Mucosa of descending colon (tissue), 3 donors: Measurements from ENCODE around the gene TAGLN. TPM values are rescaled to one million over a fixed set of nuclear protein-coding genes. Genes with fewer than 3 reads are reported as not detected.

Experiments
- ATAC-seq: fragments of 200-7000 bp; cut with Tn5 transposase; one replicate; pipeline ENCODE4 v1.9.1; 2020; ENCODE audit warnings: mild to moderate bottlenecking, moderate library complexity
- DNase-seq, 3 donors: peaks; one replicate each; pipeline ENCODE4 v3.0.0-alpha.2; 2020
- H3K36me3 ChIP-seq: fragments of 200-600 bp; one replicate; pipeline ENCODE4 v1.8.0; 2021; ENCODE audit warnings: low read depth, mild to moderate bottlenecking
- H3K4me1 ChIP-seq: fragments of 200-600 bp; one replicate; pipeline ENCODE4 v1.8.0; 2021; ENCODE audit warnings: low read depth, mild to moderate bottlenecking
- H3K4me3 ChIP-seq: fragments of 200-600 bp; one replicate; pipeline ENCODE4 v1.8.0; 2021; ENCODE audit warnings: mild to moderate bottlenecking
- H3K9me3 ChIP-seq: fragments of 200-600 bp; one replicate; pipeline ENCODE4 v1.8.0; 2021; ENCODE audit warnings: mild to moderate bottlenecking
- CTCF ChIP-seq: fragments of 200-600 bp; IDR thresholded peaks from one replicate; pipeline ENCODE4 v1.8.0; 2022; ENCODE audit warnings: antibody characterized with exemption, mild to moderate bottlenecking
- intact Hi-C, 2 donors: fragments of 100-400 bp; cut with DNase I in 1 of 2; cut with micrococcal nuclease in 1 of 2; formaldehyde crosslinking; loops; one replicate each; pipeline versions ENCODE4 v1.11.0 to v1.11.1; 2022; cut with DNase I, micrococcal nuclease
- total RNA-seq, 3 donors: library from RNA; stranded (reverse); fragmentation: NEBNext Ultra II Directional in 2 of 3; extraction: Animal tissue kit (Norgen Biotek cat#: 25700) in 2 of 3; gene quantifications; one replicate each; pipeline versions ENCODE4 v1.2.1 to v1.2.4, GENCODE V29; 2021 to 2023
- donor health status: DM: no; HTN: no; CAD: no; lungs with moderate emphysema.
- donor health status: DM: no; HTN: no; CAD: no.
- donor health status: DM: no; HTN: yes; CAD: no.

The TAGLN gene
- total RNA-seq, 3 donors from 2014 or later = 126 to 3,893 (median 593) TPM

- ATAC-seq (no peak), DNase-seq (no peak)
- Histone ChIP-seq H3K36me3 (no peaks in the 10 kb centered on the region), H3K4me1 (peaks cover 27% of the 10 kb centered on the region), H3K9me3 (no peaks in the 10 kb centered on the region), H3K4me3 (no peak overlapping the region)
- intact Hi-C loops = no loop called here
- no peak for TF ChIP-seq CTCF
These were observed 31.3 kb downstream of the TAGLN start for GRCh38 chr11:117230286-117230961.

- peaks cover 22% of the 10 kb centered on the region for H3K4me1 ChIP-seq
- DNase-seq = peak in 1 of 3 donors; percentile 81
These were observed 32.0 kb downstream of the TAGLN start for GRCh38 chr11:117230999-117231841.

GRCh38 chr11:117231842-117232091, 32.6 kb downstream of the TAGLN start, which contains the start of gene PCSK7:
TSS of gene PCSK7 (minus strand) at chr11:117232073. CDS start at chr11:117229844, 2,229 bp downstream.
- Histone ChIP-seq H3K9me3 (no peaks in the 10 kb centered on the region), H3K4me1 (peaks cover 17% of the 10 kb centered on the region), H3K4me3 (peak within 1 kb of the TSS; percentile 92), H3K36me3 (no peaks in the 10 kb centered on the region)
- no peak for ATAC-seq
- DNase-seq = peak; percentile 81 to 90 (median 87)
- no peak for TF ChIP-seq CTCF
- intact Hi-C loops = no loop called here

More at GRCh38 chr11:117230999-117231841, 32.0 kb downstream of the TAGLN start:
- intact Hi-C loops = no loop called here
- ATAC-seq = peak; percentile 59
- no peak for TF ChIP-seq CTCF
- no peaks in the 10 kb centered on the region for H3K9me3 ChIP-seq
- no peaks in the 10 kb centered on the region for H3K36me3 ChIP-seq
- peak overlapping the region; percentile 92 for H3K4me3 ChIP-seq

- Histone ChIP-seq H3K9me3 (no peaks in the 10 kb centered on the region), H3K4me1 (peaks cover 17% of the 10 kb centered on the region), H3K4me3 (peak within 1 kb of the TSS; percentile 92), H3K36me3 (no peaks in the 10 kb centered on the region)
- TF ChIP-seq CTCF = peak; percentile 97
- ATAC-seq (peak; percentile 94), DNase-seq (peak; percentile 79 to 91 (median 87))
- intact Hi-C loops = no loop called here
These were observed 33.1 kb downstream of the TAGLN start, which contains the start of gene RNF214 for GRCh38 chr11:117232092-117232878. TSS of gene RNF214 (plus strand) at chr11:117232671. CDS start at chr11:117234273, 1,602 bp downstream.

- H3K4me1 ChIP-seq = peaks cover 17% of the 10 kb centered on the region
- H3K9me3 ChIP-seq = no peaks in the 10 kb centered on the region
- peak; percentile 3 for ATAC-seq
- intact Hi-C loops = no loop called here
- H3K36me3 ChIP-seq = no peaks in the 10 kb centered on the region
- no peak for TF ChIP-seq CTCF
- peak in 1 of 3 donors; percentile 72 for DNase-seq
- peak overlapping the region; percentile 92 for H3K4me3 ChIP-seq
These were observed 33.8 kb downstream of the TAGLN start for GRCh38 chr11:117232911-117233409.
